ENCODE results near the gene TDRD7.

DNA sequence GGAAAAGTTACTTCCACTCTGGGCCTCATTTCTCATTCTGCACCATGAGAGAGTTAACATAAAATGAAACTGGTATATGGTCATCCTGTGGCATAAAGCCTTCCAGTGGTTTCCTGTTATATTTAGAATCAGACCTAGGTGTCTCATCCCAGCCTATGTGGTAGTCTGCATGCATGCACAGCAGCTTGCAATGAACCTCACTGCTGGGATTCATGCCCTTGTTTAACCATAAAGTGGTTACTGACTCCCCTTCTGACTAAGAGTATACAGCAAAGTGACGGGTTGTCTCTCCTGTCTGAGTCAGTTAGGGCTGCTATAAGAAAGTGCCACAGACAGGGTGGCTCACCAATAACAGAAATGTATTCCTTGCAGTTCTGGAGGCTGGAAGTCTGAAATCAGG, 14.7 kb upstream of the TDRD7 start:
- TF ChIP-seq, protein P1, sequence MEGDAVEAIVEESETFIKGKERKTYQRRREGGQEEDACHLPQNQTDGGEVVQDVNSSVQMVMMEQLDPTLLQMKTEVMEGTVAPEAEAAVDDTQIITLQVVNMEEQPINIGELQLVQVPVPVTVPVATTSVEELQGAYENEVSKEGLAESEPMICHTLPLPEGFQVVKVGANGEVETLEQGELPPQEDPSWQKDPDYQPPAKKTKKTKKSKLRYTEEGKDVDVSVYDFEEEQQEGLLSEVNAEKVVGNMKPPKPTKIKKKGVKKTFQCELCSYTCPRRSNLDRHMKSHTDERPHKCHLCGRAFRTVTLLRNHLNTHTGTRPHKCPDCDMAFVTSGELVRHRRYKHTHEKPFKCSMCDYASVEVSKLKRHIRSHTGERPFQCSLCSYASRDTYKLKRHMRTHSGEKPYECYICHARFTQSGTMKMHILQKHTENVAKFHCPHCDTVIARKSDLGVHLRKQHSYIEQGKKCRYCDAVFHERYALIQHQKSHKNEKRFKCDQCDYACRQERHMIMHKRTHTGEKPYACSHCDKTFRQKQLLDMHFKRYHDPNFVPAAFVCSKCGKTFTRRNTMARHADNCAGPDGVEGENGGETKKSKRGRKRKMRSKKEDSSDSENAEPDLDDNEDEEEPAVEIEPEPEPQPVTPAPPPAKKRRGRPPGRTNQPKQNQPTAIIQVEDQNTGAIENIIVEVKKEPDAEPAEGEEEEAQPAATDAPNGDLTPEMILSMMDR (IDR thresholded peaks at IDR 0.05; ENCODE audit: poor library complexity, severe bottlenecking): no peak
- TF ChIP-seq EP300 (conservative IDR thresholded peaks at IDR 0.05; ENCODE audit: poor library complexity, severe bottlenecking) (no peak), POLR2AphosphoS5 (IDR thresholded peaks at IDR 0.05) (no peak), TAF1 (IDR thresholded peaks at IDR 0.05; ENCODE audit: low read depth) (no peak), MXI1 (conservative IDR thresholded peaks at IDR 0.05; ENCODE audit: poor library complexity, severe bottlenecking) (no peak)
- TF ChIP-seq, protein P2, sequence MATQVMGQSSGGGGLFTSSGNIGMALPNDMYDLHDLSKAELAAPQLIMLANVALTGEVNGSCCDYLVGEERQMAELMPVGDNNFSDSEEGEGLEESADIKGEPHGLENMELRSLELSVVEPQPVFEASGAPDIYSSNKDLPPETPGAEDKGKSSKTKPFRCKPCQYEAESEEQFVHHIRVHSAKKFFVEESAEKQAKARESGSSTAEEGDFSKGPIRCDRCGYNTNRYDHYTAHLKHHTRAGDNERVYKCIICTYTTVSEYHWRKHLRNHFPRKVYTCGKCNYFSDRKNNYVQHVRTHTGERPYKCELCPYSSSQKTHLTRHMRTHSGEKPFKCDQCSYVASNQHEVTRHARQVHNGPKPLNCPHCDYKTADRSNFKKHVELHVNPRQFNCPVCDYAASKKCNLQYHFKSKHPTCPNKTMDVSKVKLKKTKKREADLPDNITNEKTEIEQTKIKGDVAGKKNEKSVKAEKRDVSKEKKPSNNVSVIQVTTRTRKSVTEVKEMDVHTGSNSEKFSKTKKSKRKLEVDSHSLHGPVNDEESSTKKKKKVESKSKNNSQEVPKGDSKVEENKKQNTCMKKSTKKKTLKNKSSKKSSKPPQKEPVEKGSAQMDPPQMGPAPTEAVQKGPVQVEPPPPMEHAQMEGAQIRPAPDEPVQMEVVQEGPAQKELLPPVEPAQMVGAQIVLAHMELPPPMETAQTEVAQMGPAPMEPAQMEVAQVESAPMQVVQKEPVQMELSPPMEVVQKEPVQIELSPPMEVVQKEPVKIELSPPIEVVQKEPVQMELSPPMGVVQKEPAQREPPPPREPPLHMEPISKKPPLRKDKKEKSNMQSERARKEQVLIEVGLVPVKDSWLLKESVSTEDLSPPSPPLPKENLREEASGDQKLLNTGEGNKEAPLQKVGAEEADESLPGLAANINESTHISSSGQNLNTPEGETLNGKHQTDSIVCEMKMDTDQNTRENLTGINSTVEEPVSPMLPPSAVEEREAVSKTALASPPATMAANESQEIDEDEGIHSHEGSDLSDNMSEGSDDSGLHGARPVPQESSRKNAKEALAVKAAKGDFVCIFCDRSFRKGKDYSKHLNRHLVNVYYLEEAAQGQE (IDR thresholded peaks at IDR 0.05; ENCODE audit: borderline replicate concordance): no peak
